ENCODE data around the gene GPR78. TPM values are rescaled to one million over a fixed set of nuclear protein-coding genes. Genes with fewer than 3 reads are reported as not detected.

The GPR78 gene
- total and polyA plus RNA-seq, 4 donors: 0.05 to 0.28 TPM; not detected in 2

GRCh38 chr4:8552024-8552423 lies 28.2 kb upstream of the GPR78 start:
- Histone ChIP-seq H3K9me3 (ENCODE audit: control insufficient read depth in 4 of 4, insufficient read depth in 3 of 4, low read length in 3 of 4) (no peaks in the 10 kb centered on the region), H3K4me1 (ENCODE audit: control insufficient read depth in 5 of 5, insufficient read depth in 5 of 5, low read length in 5 of 5) (peaks cover 0 to 4% (median 0%) of the 10 kb centered on the region in 5 donors), H3K36me3 (ENCODE audit: control insufficient read depth in 4 of 4, insufficient read depth in 4 of 4, low read length in 4 of 4) (no peaks in the 10 kb centered on the region), H3K4me3 (no peak overlapping the region), H3K27me3 (ENCODE audit: control insufficient read depth in 3 of 3, insufficient read depth in 3 of 3, low read length in 2 of 3) (no peaks in the 10 kb centered on the region), H3K27ac (ENCODE audit: low read depth in 1 of 2, low read length in 1 of 2) (no peak overlapping the region), H3K9ac (ENCODE audit: insufficient read depth in 1 of 2, low read length in 2 of 2) (no peak overlapping the region)
- 92 to 95% methylated on average over 4 of the region's 4 CpGs for WGBS, 2 donors
- DNase-seq (no peak), ATAC-seq (ENCODE audit: insufficient read depth, low FRiP score) (no peak)
- TF ChIP-seq, protein P1, sequence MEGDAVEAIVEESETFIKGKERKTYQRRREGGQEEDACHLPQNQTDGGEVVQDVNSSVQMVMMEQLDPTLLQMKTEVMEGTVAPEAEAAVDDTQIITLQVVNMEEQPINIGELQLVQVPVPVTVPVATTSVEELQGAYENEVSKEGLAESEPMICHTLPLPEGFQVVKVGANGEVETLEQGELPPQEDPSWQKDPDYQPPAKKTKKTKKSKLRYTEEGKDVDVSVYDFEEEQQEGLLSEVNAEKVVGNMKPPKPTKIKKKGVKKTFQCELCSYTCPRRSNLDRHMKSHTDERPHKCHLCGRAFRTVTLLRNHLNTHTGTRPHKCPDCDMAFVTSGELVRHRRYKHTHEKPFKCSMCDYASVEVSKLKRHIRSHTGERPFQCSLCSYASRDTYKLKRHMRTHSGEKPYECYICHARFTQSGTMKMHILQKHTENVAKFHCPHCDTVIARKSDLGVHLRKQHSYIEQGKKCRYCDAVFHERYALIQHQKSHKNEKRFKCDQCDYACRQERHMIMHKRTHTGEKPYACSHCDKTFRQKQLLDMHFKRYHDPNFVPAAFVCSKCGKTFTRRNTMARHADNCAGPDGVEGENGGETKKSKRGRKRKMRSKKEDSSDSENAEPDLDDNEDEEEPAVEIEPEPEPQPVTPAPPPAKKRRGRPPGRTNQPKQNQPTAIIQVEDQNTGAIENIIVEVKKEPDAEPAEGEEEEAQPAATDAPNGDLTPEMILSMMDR (IDR thresholded peaks at IDR 0.05; ENCODE audit: control extremely low read depth, extremely low read depth): no peak

DNA sequence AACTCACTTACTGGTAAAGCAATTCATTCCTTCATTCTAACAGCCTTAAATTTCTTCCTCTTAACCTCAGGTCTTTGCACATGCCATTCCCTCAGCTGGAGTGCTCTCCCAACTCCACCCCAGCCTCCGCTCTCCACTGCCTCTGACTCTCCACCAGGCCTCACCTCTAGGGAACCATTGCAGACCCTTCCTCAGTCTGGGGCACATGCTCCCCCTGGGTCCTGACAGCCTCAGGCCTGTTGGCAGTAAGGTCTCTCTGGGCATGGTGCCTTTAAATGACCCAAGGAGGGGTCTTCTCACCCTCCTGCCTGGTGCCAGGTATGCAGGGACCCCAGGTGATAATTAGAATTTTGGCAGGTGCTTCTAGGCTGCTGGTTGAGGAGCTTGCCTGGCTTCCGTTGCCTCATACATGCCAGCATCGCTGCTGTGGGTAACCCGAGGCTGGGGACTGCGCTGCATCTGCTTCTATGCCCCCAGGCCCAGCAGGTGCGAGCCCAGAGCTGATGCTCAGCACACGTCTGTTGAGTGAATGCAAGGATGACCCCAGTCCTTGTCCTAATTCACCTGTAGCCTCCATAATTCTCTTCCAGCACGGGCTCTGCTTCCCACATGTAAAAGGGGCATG lies 27.5 kb upstream of the GPR78 start:
- H3K27ac ChIP-seq (ENCODE audit: low read depth in 1 of 2, low read length in 1 of 2): no peak overlapping the region
- H3K9me3 ChIP-seq (ENCODE audit: control insufficient read depth in 4 of 4, insufficient read depth in 3 of 4, low read length in 3 of 4): no peaks in the 10 kb centered on the region
- ATAC-seq (ENCODE audit: insufficient read depth, low FRiP score) (no peak), DNase-seq (no peak)
- H3K4me1 ChIP-seq (ENCODE audit: control insufficient read depth in 5 of 5, insufficient read depth in 5 of 5, low read length in 5 of 5): peaks cover 0 to 4% (median 0%) of the 10 kb centered on the region in 5 donors
- no peak overlapping the region for H3K4me3 ChIP-seq
- WGBS, 2 donors: 78 to 97% methylated on average over 8 of the region's 8 CpGs
- no peak overlapping the region for H3K9ac ChIP-seq (ENCODE audit: insufficient read depth in 1 of 2, low read length in 2 of 2)
- no peaks in the 10 kb centered on the region for H3K36me3 ChIP-seq (ENCODE audit: control insufficient read depth in 4 of 4, insufficient read depth in 4 of 4, low read length in 4 of 4)
- TF ChIP-seq, protein P1 (IDR thresholded peaks at IDR 0.05; ENCODE audit: control extremely low read depth, extremely low read depth): no peak
- no peaks in the 10 kb centered on the region for H3K27me3 ChIP-seq (ENCODE audit: control insufficient read depth in 3 of 3, insufficient read depth in 3 of 3, low read length in 2 of 3)

DNA sequence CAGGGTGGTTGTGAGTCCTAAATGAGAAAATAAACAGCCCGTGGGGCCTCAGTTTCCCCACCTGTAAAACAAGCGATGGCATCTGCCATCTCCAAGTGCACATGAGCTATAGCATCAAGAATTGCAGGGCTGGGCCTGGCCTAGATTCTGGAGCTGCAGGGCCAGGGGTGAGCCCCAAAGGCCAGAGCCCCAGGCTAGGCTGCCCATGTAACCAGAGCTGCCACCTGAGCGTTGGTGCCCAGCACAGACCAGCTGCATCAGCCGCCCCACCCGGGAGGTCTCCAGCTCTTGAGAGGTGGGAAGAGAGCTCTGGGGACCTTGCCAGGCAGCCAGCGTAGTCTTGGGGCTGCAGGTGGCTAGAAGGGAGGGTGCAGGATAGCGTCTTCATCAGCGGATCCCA lies 27.0 kb upstream of the GPR78 start:
- H3K27ac ChIP-seq (ENCODE audit: low read depth in 1 of 2, low read length in 1 of 2): no peak overlapping the region
- no peaks in the 10 kb centered on the region for H3K27me3 ChIP-seq (ENCODE audit: control insufficient read depth in 3 of 3, insufficient read depth in 3 of 3, low read length in 2 of 3)
- H3K36me3 ChIP-seq (ENCODE audit: control insufficient read depth in 4 of 4, insufficient read depth in 4 of 4, low read length in 4 of 4): no peaks in the 10 kb centered on the region
- H3K4me1 ChIP-seq (ENCODE audit: control insufficient read depth in 5 of 5, insufficient read depth in 5 of 5, low read length in 5 of 5): peaks cover 0 to 4% (median 0%) of the 10 kb centered on the region in 5 donors
- no peak overlapping the region for H3K9ac ChIP-seq (ENCODE audit: insufficient read depth in 1 of 2, low read length in 2 of 2)
- H3K9me3 ChIP-seq (ENCODE audit: control insufficient read depth in 4 of 4, insufficient read depth in 3 of 4, low read length in 3 of 4): no peaks in the 10 kb centered on the region
- TF ChIP-seq, protein P1 (IDR thresholded peaks at IDR 0.05; ENCODE audit: control extremely low read depth, extremely low read depth): no peak
- 86% methylated on average over 8 of the region's 8 CpGs for WGBS, 2 donors
- ATAC-seq (ENCODE audit: insufficient read depth, low FRiP score): no peak
- H3K4me3 ChIP-seq: no peak overlapping the region
- DNase-seq: no peak

GRCh38 chr4:8553991-8554405 lies 26.2 kb upstream of the GPR78 start:
- TF ChIP-seq, protein P1 (IDR thresholded peaks at IDR 0.05; ENCODE audit: control extremely low read depth, extremely low read depth): no peak
- 84 to 90% methylated on average over 12 of the region's 12 CpGs for WGBS, 2 donors
- DNase-seq: no peak
- Histone ChIP-seq H3K9ac (ENCODE audit: insufficient read depth in 1 of 2, low read length in 2 of 2) (no peak overlapping the region), H3K27ac (ENCODE audit: low read depth in 1 of 2, low read length in 1 of 2) (no peak overlapping the region), H3K27me3 (ENCODE audit: control insufficient read depth in 3 of 3, insufficient read depth in 3 of 3, low read length in 2 of 3) (no peaks in the 10 kb centered on the region), H3K36me3 (ENCODE audit: control insufficient read depth in 4 of 4, insufficient read depth in 4 of 4, low read length in 4 of 4) (no peaks in the 10 kb centered on the region), H3K4me1 (ENCODE audit: control insufficient read depth in 5 of 5, insufficient read depth in 5 of 5, low read length in 5 of 5) (peaks cover 0 to 3% (median 0%) of the 10 kb centered on the region in 5 donors), H3K4me3 (no peak overlapping the region), H3K9me3 (ENCODE audit: control insufficient read depth in 4 of 4, insufficient read depth in 3 of 4, low read length in 3 of 4) (no peaks in the 10 kb centered on the region)
- ATAC-seq (ENCODE audit: insufficient read depth, low FRiP score): no peak
